HCT116 (cell line): ENCODE results near the gene GTPBP1. TPM values are rescaled to one million over a fixed set of nuclear protein-coding genes. Genes with fewer than 3 reads are reported as not detected.

Experiments used
- ATAC-seq: fragments of 200-7000 bp; cut with Tn5 transposase; 2 replicates; pipeline ENCODE4 v1.9.1; 2020; ENCODE audit warnings: mild to moderate bottlenecking, moderate library complexity
- BruUV-seq: library from RNA; stranded (reverse); fragments of 400-500 nt; replicated peaks from 2 replicates; lab custom pipeline; 2021; lab: Mats Ljungman, UMichigan
- CTCF ChIA-PET: fragments of 300-600 bp; sonication (Branson Sonifier 250); formaldehyde crosslinking; loops from one replicate; lab custom pipeline; 2021; ENCODE audit warnings: antibody characterized with exemption; lab: Charles Lee
- POLR2A ChIA-PET: fragments of 300-600, 350-600 bp; sonication (Branson Sonifier 250); formaldehyde crosslinking; loops from one replicate; lab custom pipeline; 2021; ENCODE audit warnings: antibody characterized with exemption; lab: Charles Lee
- RAD21 ChIA-PET, 2 experiments: fragments of 300-600 bp; sonication (Branson Sonifier 250); formaldehyde crosslinking; loops; one replicate each; lab custom pipeline; 2023; ENCODE audit warnings: low total read pairs in 2 of 2; ENCODE audit not compliant: uncharacterized antibody in 2 of 2, unreplicated experiment in 2 of 2, low non-redundant PET in 1 of 2; lab: Charles Lee
- DNase-seq: peaks from one replicate; pipeline ENCODE4 v3.0.0-alpha.2; 2010; ENCODE audit warnings: low read depth, low spot score
- H2AFZ ChIP-seq: fragments of 200-600 bp; shearing (Covaris generic), sonication (generic); 2 replicates; pipeline ENCODE4 v1.6.1; 2017; ENCODE audit warnings: low read depth, mixed run types, mixed read lengths, antibody characterized with exemption, low read length; ENCODE audit not compliant: poor library complexity, severe bottlenecking
- H3K27ac ChIP-seq: 2 replicates; pipeline ENCODE4 v1.5.1; 2012; ENCODE audit warnings: low read depth, low read length
- H3K27me3 ChIP-seq: fragments of 200-600 bp; sonication (generic); 2 replicates; pipeline ENCODE4 v1.6.1; 2016; ENCODE audit warnings: mixed run types, low read length, mixed read lengths; ENCODE audit not compliant: insufficient read depth
- H3K36me3 ChIP-seq, 2 experiments: fragments of 200-500 bp in 1 of 2; fragments of 200-600 bp in 1 of 2; sonication (Bioruptor generic) in 1 of 2; sonication (generic) in 1 of 2; 2 replicates each; pipeline versions ENCODE4 v1.5.1 to v1.6.1; 2014 to 2016; ENCODE audit warnings: low read length in 2 of 2, inconsistent platforms in 1 of 2, mixed read lengths in 1 of 2, mixed run types in 1 of 2; ENCODE audit not compliant: insufficient read depth in 2 of 2, control insufficient read depth in 1 of 2
- H3K4me1 ChIP-seq, 2 experiments: fragments of 200-600 bp in 1 of 2; sonication (generic) in 1 of 2; 2 replicates each; pipeline versions ENCODE4 v1.5.1 to v1.6.1; 2012 to 2017; ENCODE audit warnings: low read length in 2 of 2, inconsistent platforms in 1 of 2, mild to moderate bottlenecking in 1 of 2, mixed read lengths in 1 of 2, mixed run types in 1 of 2, moderate library complexity in 1 of 2; ENCODE audit not compliant: insufficient read depth in 2 of 2, control insufficient read depth in 1 of 2
- H3K4me2 ChIP-seq: fragments of 200-600 bp; sonication (generic); 2 replicates; pipeline ENCODE4 v1.6.1; 2017; ENCODE audit warnings: mixed run types, low read length, mixed read lengths
- H3K4me3 ChIP-seq, 2 experiments: fragments of 200-600 bp in 1 of 2; sonication (generic) in 1 of 2; replicated peaks in 1 of 2; 2 replicates each; pipeline ENCODE4 v1.5.1; 2011 to 2016; ENCODE audit warnings: low read length in 2 of 2, control low read depth in 1 of 2, low read depth in 1 of 2, mild to moderate bottlenecking in 1 of 2, mixed read lengths in 1 of 2, mixed run types in 1 of 2
- H3K79me2 ChIP-seq: fragments of 200-600 bp; sonication (generic); 2 replicates; pipeline ENCODE4 v1.6.1; 2017; ENCODE audit warnings: mild to moderate bottlenecking, mixed run types, low read length, moderate library complexity, mixed read lengths; ENCODE audit not compliant: insufficient read depth
- H3K9ac ChIP-seq: fragments of 200-600 bp; sonication (generic); 2 replicates; pipeline ENCODE4 v1.6.1; 2016; ENCODE audit warnings: low read length, mixed read lengths
- H3K9me2 ChIP-seq: fragments of 200-600 bp; sonication (generic), shearing (Covaris generic); 2 replicates; pipeline ENCODE4 v1.6.1; 2017; ENCODE audit warnings: mixed run types, mild to moderate bottlenecking, moderate library complexity; ENCODE audit not compliant: insufficient read depth
- H3K9me3 ChIP-seq, 2 experiments: fragments of 200-500 bp in 1 of 2; fragments of 200-600 bp in 1 of 2; sonication (Bioruptor generic) in 1 of 2; sonication (generic) in 1 of 2; 2 replicates each; pipeline ENCODE4 v1.6.1; 2014 to 2017; ENCODE audit warnings: low read length in 2 of 2, mixed read lengths in 2 of 2, inconsistent platforms in 1 of 2, low read depth in 1 of 2, mild to moderate bottlenecking in 1 of 2, mixed run types in 1 of 2, moderate library complexity in 1 of 2; ENCODE audit not compliant: control insufficient read depth in 1 of 2, insufficient read depth in 1 of 2
- H4K20me1 ChIP-seq: fragments of 200-600 bp; sonication (generic), shearing (Covaris generic); 2 replicates; pipeline ENCODE4 v1.6.1; 2017; ENCODE audit warnings: mixed run types, mild to moderate bottlenecking, moderate library complexity; ENCODE audit not compliant: insufficient read depth
- CEBPB ChIP-seq: IDR thresholded peaks from 2 replicates; pipeline ENCODE4 v1.6.1; 2012; ENCODE audit warnings: low read depth
- EGR1 ChIP-seq: IDR thresholded peaks from 2 replicates; pipeline ENCODE4 v1.6.1; 2012; ENCODE audit warnings: low read depth
- FOSL1 ChIP-seq: IDR thresholded peaks from 2 replicates; pipeline ENCODE4 v1.6.1; 2012; ENCODE audit warnings: low read depth
- JUND ChIP-seq: IDR thresholded peaks from 2 replicates; pipeline ENCODE4 v1.6.1; 2012
- POLR2AphosphoS5 ChIP-seq: IDR thresholded peaks from 2 replicates; pipeline ENCODE4 v1.6.1; 2011; ENCODE audit warnings: mild to moderate bottlenecking, low read depth, low read length, moderate library complexity
- REST ChIP-seq: IDR thresholded peaks from 2 replicates; pipeline ENCODE4 v1.6.1; 2012; ENCODE audit warnings: low read depth
- SIN3A ChIP-seq: IDR thresholded peaks from 2 replicates; pipeline ENCODE4 v1.6.1; 2012; ENCODE audit warnings: low read depth
- SRF ChIP-seq: IDR thresholded peaks from 2 replicates; pipeline ENCODE4 v1.6.1; 2012; ENCODE audit warnings: low read depth
- YY1 ChIP-seq: IDR thresholded peaks from 2 replicates; pipeline ENCODE4 v1.6.1; 2011; ENCODE audit warnings: low read length, low read depth, moderate library complexity, mild to moderate bottlenecking; ENCODE audit not compliant: insufficient replicate concordance; ENCODE audit errors: extremely low read depth
- ZBTB33 ChIP-seq: IDR thresholded peaks from 2 replicates; pipeline ENCODE4 v1.6.1; 2011; ENCODE audit warnings: mild to moderate bottlenecking, low read length, moderate library complexity; ENCODE audit not compliant: insufficient replicate concordance; ENCODE audit errors: extremely low read depth
- ZNF274 ChIP-seq: fragments of 200-500 bp; sonication (Bioruptor generic); IDR thresholded peaks from 2 replicates; pipeline ENCODE4 v1.6.1; 2014; ENCODE audit warnings: mild to moderate bottlenecking, low read depth, low read length, inconsistent platforms
- intact Hi-C: fragments of 100-400 bp; cut with micrococcal nuclease; formaldehyde crosslinking; loops from 2 replicates; pipeline ENCODE4 v1.10.0; 2022
- total RNA-seq: library from RNA; stranded (reverse); gene quantifications from one replicate; pipeline ENCODE4 v1.2.1, GENCODE V29; 2021; ENCODE audit not compliant: unreplicated experiment

Gene GTPBP1
- total RNA-seq, 1 experiment from 2014 or later = 48.2 TPM

GRCh38 chr22:38731703-38732161, 26.0 kb downstream of the GTPBP1 start:
- Histone ChIP-seq H3K9me3 (no peaks in the 10 kb centered on the region), H3K36me3 (peaks cover 37 to 43% of the 10 kb centered on the region in 2 experiments; a peak in 3 of 4 replicates), H3K4me3 (no peak overlapping the region), H3K27me3 (no peaks in the 10 kb centered on the region), H4K20me1 (no peaks in the 10 kb centered on the region), H3K9me2 (no peaks in the 10 kb centered on the region), H3K4me2 (no peak overlapping the region), H2AFZ (no peak overlapping the region), H3K9ac (no peak overlapping the region), H3K4me1 (no peaks in the 10 kb centered on the region), H3K27ac (no peak overlapping the region), H3K79me2 (no peaks in the 10 kb centered on the region)
- ChIA-PET CTCF (interaction anchor here (1.5 to 1.6 kb wide), 3 partner anchors 9 to 34 kb away, joined by 4 to 9 read pairs (median 6); no protein-coding TSS in a partner anchor), POLR2A (no interaction called here), RAD21 (no interaction called here)
- TF ChIP-seq POLR2AphosphoS5 (peak; percentile 14; the same call in 1 of the 2 replicates), SRF (no peak)
- DNase-seq = no peak
- intact Hi-C loops = no loop called here
- BruUV-seq = no TSS peak
- ATAC-seq = no peak

- Histone ChIP-seq H3K9me2 (no peaks in the 10 kb centered on the region), H2AFZ (no peak overlapping the region), H3K9me3 (no peaks in the 10 kb centered on the region), H3K4me2 (no peak overlapping the region), H3K36me3 (peaks cover 31 to 39% of the 10 kb centered on the region in 2 experiments; a peak in 3 of 4 replicates), H3K27ac (no peak overlapping the region), H3K4me3 (no peak overlapping the region), H3K9ac (no peak overlapping the region), H3K27me3 (no peaks in the 10 kb centered on the region), H3K79me2 (no peaks in the 10 kb centered on the region), H4K20me1 (no peaks in the 10 kb centered on the region), H3K4me1 (peaks cover 0 to under 1% of the 10 kb centered on the region in 2 experiments; a peak in 1 of 4 replicates)
- ChIA-PET CTCF (interaction anchor here (1.1 to 3.1 kb wide), 7 partner anchors 8 to 36 kb away, joined by 4 to 19 read pairs (median 6); no protein-coding TSS in a partner anchor), POLR2A (interaction anchor here (1.6 kb wide), 1 partner anchor 15 kb away, joined by 3 read pairs; no protein-coding TSS in a partner anchor), RAD21 (interaction anchor here in 1 of 2 experiments (1.1 kb wide), 1 partner anchor 34 kb away, joined by 3 read pairs; no protein-coding TSS in a partner anchor)
- no TSS peak for BruUV-seq
- ATAC-seq (no peak), DNase-seq (no peak)
- intact Hi-C loops = no loop called here
- TF ChIP-seq SRF (no peak), YY1 (no peak), REST (no peak), ZNF274 (no peak), JUND (no peak), ZBTB33 (no peak), CEBPB (no peak), EGR1 (no peak), SIN3A (no peak), FOSL1 (no peak)
Observed at GRCh38 chr22:38732251-38732815, 26.6 kb downstream of the GTPBP1 start.
